K562 (cell line): ENCODE measurements around the gene PRSS8. TPM values are rescaled to one million over a fixed set of nuclear protein-coding genes. Genes with fewer than 3 reads are reported as not detected.

Source experiments
- ATF3 ChIP-seq, 2 experiments: fragments of 450-650 bp in 1 of 2; sonication (generic) in 1 of 2; formaldehyde crosslinking in 1 of 2; IDR thresholded peaks in 1 of 2; conservative IDR thresholded peaks in 1 of 2; 2 replicates each; pipeline versions ENCODE4 v1.6.1 to v1.8.1; 2016 to 2023; ENCODE audit warnings: mild to moderate bottlenecking in 2 of 2, moderate library complexity in 2 of 2, inconsistent platforms in 1 of 2, missing genetic modification reagents in 1 of 2
- BCOR ChIP-seq: fragments of 450-650 bp; IDR thresholded peaks from 2 replicates; pipeline ENCODE4 v1.6.1; 2016
- CAMTA2 ChIP-seq: fragments of 250-450 bp; sonication (Bioruptor Pico); conservative IDR thresholded peaks from 2 replicates; pipeline ENCODE4 v1.5.1; 2022
- ERF ChIP-seq: fragments of 450-650 bp; formaldehyde crosslinking; IDR thresholded peaks from 2 replicates; pipeline ENCODE4 v1.4.0; 2020; ENCODE audit warnings: mild to moderate bottlenecking, mixed read lengths
- FOSL1 ChIP-seq: fragments of 200-800 bp; sonication (Bioruptor generic); conservative IDR thresholded peaks from 2 replicates; pipeline ENCODE4 v1.6.1; 2016; ENCODE audit warnings: missing genetic modification characterization, missing compliant biosample characterization
- GATAD2B ChIP-seq: fragments of 450-650 bp; IDR thresholded peaks from 2 replicates; pipeline ENCODE4 v1.6.1; 2017; ENCODE audit warnings: mild to moderate bottlenecking, borderline replicate concordance
- PHF21A ChIP-seq: fragments of 450-650 bp; IDR thresholded peaks from 2 replicates; pipeline ENCODE4 v1.6.1; 2017; ENCODE audit warnings: low read depth, borderline replicate concordance
- PML ChIP-seq: IDR thresholded peaks from 2 replicates; pipeline ENCODE4 v1.6.1; 2012; ENCODE audit warnings: low read length, inconsistent platforms
- PRDM10 ChIP-seq: fragments of 450-650 bp; IDR thresholded peaks from 2 replicates; pipeline ENCODE4 v1.6.1; 2018; ENCODE audit not compliant: partially characterized antibody
- RAD51 ChIP-seq: fragments of 450-650 bp; IDR thresholded peaks from 2 replicates; pipeline ENCODE4 v1.7.1; 2016; ENCODE audit warnings: low read depth, mild to moderate bottlenecking, borderline replicate concordance
- RFX7 ChIP-seq: fragments of 250-450 bp; sonication (Bioruptor Pico); IDR thresholded peaks from 2 replicates; pipeline ENCODE4 v1.5.1; 2021; ENCODE audit warnings: mild to moderate bottlenecking
- SMAD3 ChIP-seq: fragments of 450-650 bp; formaldehyde crosslinking; conservative IDR thresholded peaks from 2 replicates; pipeline ENCODE4 v1.4.0; 2020; ENCODE audit warnings: mild to moderate bottlenecking
- USF2 ChIP-seq: sonication (generic); formaldehyde crosslinking; IDR thresholded peaks from 2 replicates; pipeline ENCODE4 v1.5.0; 2020; ENCODE audit warnings: missing genetic modification reagents
- ZFPM2 ChIP-seq: fragments of 250-450 bp; sonication (Bioruptor Pico); IDR thresholded peaks from 2 replicates; pipeline ENCODE4 v1.5.1; 2022; ENCODE audit warnings: mild to moderate bottlenecking
- ZNF140 ChIP-seq: fragments of 250-450 bp; sonication (Bioruptor Pico); IDR thresholded peaks from 2 replicates; pipeline ENCODE4 v1.8.0; 2021; ENCODE audit warnings: moderate library complexity, mild to moderate bottlenecking, inconsistent platforms
- ZNF408 ChIP-seq: fragments of 250-450 bp; sonication (Bioruptor Pico); IDR thresholded peaks from 2 replicates; pipeline ENCODE4 v1.4.0; 2020; ENCODE audit warnings: low read depth, mild to moderate bottlenecking, moderate library complexity
- polyA plus RNA-seq, 8 experiments: library from polyadenylated mRNA; depleted of rRNA in 4 of 8; stranded (reverse) in 5 of 8; unstranded in 3 of 8; fragments of >200 nt; fragmentation: Nextera tagmentation in 2 of 8; fragmentation: Illumina TruSeq in 1 of 8; extraction: Ambion mirVana in 2 of 8; extraction: Trizol in 1 of 8; gene quantifications; 2 replicates each; pipeline versions ENCODE4 v1.2.1 to v1.2.3, GENCODE V29; 2011 to 2014; ENCODE audit warnings: inconsistent platforms in 1 of 8, missing spikeins in 1 of 8
- total RNA-seq, 7 experiments: library from RNA; depleted of rRNA in 6 of 7; stranded (reverse); fragments of >200 nt in 6 of 7; fragmentation: Illumina TruSeq in 2 of 7; extraction: Trizol in 2 of 7; gene quantifications; 2 replicates each; pipeline versions ENCODE4 v1.2.1 to v1.2.3, GENCODE V29; 2011 to 2021; ENCODE audit warnings: low replicate concordance in 1 of 7
- TF ChIP-seq, protein P1 (sequence below): fragments of 450-650 bp; IDR thresholded peaks from 2 replicates; pipeline ENCODE4 v1.6.1; 2017; ENCODE audit warnings: mild to moderate bottlenecking, moderate library complexity
- TF ChIP-seq, protein P2 (sequence below): fragments of 250-450 bp; sonication (Bioruptor Pico); IDR thresholded peaks from 2 replicates; pipeline ENCODE4 v1.5.0; 2020; ENCODE audit warnings: mild to moderate bottlenecking, borderline replicate concordance

Gene PRSS8
- total and polyA plus RNA-seq, 9 of the 15 experiments (the other 6 are each of a cell fraction or from before 2014, with no cell fraction given): 0.25 to 3.9 (median 1.3) TPM; not detected in 1

GRCh38 chr16:31134625-31135534 lies 647 bp downstream of the PRSS8 start (continued):
- TF ChIP-seq USF2 (CRISPR knock-in tag) (peak; percentile 86), PML (no peak), CAMTA2 (CRISPR knock-in tag) (no peak), PRDM10 (peak; percentile 63), ZNF408 (no peak), RAD51 (peak; percentile 80), BCOR (peak; percentile 42; the same call in 1 of the 2 replicates), ERF (CRISPR knock-in tag) (no peak), FOSL1 (tag) (no peak), ATF3 (IDR thresholded peaks at IDR 0.05) (peak; percentile 30; the same call in 1 of the 2 replicates), ATF3 (CRISPR knock-in tag; conservative IDR thresholded peaks at IDR 0.05) (no peak), ZNF140 (no peak), PHF21A (no peak), SMAD3 (CRISPR knock-in tag) (no peak), GATAD2B (no peak), RFX7 (CRISPR knock-in tag) (no peak), ZFPM2 (no peak)
- TF ChIP-seq, protein P1, sequence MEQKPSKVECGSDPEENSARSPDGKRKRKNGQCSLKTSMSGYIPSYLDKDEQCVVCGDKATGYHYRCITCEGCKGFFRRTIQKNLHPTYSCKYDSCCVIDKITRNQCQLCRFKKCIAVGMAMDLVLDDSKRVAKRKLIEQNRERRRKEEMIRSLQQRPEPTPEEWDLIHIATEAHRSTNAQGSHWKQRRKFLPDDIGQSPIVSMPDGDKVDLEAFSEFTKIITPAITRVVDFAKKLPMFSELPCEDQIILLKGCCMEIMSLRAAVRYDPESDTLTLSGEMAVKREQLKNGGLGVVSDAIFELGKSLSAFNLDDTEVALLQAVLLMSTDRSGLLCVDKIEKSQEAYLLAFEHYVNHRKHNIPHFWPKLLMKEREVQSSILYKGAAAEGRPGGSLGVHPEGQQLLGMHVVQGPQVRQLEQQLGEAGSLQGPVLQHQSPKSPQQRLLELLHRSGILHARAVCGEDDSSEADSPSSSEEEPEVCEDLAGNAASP: no peak
- TF ChIP-seq, protein P2, sequence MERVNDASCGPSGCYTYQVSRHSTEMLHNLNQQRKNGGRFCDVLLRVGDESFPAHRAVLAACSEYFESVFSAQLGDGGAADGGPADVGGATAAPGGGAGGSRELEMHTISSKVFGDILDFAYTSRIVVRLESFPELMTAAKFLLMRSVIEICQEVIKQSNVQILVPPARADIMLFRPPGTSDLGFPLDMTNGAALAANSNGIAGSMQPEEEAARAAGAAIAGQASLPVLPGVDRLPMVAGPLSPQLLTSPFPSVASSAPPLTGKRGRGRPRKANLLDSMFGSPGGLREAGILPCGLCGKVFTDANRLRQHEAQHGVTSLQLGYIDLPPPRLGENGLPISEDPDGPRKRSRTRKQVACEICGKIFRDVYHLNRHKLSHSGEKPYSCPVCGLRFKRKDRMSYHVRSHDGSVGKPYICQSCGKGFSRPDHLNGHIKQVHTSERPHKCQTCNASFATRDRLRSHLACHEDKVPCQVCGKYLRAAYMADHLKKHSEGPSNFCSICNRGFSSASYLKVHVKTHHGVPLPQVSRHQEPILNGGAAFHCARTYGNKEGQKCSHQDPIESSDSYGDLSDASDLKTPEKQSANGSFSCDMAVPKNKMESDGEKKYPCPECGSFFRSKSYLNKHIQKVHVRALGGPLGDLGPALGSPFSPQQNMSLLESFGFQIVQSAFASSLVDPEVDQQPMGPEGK: no peak
